ENCODE measurements around the gene DHX36. TPM values are rescaled to one million over a fixed set of nuclear protein-coding genes. Genes with fewer than 3 reads are reported as not detected.

Gene DHX36
- total RNA-seq, 1 donor from 2014 or later: 58.4 TPM

DNA sequence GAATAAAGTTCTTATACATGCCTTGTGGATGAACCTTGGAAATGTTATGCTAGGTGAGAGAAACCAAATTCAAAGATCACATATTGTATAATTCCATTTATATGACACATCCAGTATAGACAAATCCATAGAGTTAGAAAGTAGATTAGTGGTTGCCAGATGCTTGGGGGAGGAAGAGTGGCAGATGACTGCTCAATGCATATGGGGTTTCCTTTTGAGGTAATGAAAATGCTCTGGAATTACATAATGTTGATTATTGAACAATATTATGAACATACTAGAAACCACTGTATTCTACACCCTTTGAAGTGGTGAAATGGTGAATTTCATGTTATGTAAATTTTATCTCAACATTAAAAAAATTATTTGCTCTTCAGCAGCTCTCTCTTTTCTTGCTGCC lies 100.8 kb downstream of the DHX36 start:
- Histone ChIP-seq H3K9me3 (no peaks in the 10 kb centered on the region), H3K36me3 (no peaks in the 10 kb centered on the region), H3K4me1 (peaks cover 3% of the 10 kb centered on the region), H3K27me3 (no peaks in the 10 kb centered on the region), H3K4me3 (no peak overlapping the region), H3K27ac (no peak overlapping the region)
- DNase-seq (no peak), ATAC-seq (no peak)
- intact Hi-C loops (cut with DNase I): no loop called here
- no peak for TF ChIP-seq CTCF (IDR thresholded peaks at IDR 0.05)

Other genes starting within 250 kb of the DHX36 start
- gene ARHGEF26, start 203.1 kb downstream of the DHX36 start, total RNA-seq: 58.8 TPM
- not detected for gene GPR149, start 105.7 kb upstream of the DHX36 start, total RNA-seq

Data from upper lobe of right lung (tissue), 1 donor.